HL-60 (cell line): ENCODE measurements around the gene APBA2.

Experiments
- DNase-seq, 2 experiments: peaks; one replicate each; pipeline ENCODE4 v3.0.0-alpha.2; 2010 to 2020; ENCODE audit warnings: low read depth in 1 of 2, low spot score in 1 of 2
- H3K27ac ChIP-seq: fragments of 250-450 bp; sonication (Bioruptor Pico); replicated peaks from 2 replicates; pipeline ENCODE4 v1.5.1; 2020; ENCODE audit warnings: mild to moderate bottlenecking, moderate library complexity
- H3K27me3 ChIP-seq: fragments of 250-450 bp; sonication (Bioruptor Pico); 2 replicates; pipeline ENCODE4 v1.5.1; 2021; ENCODE audit warnings: mild to moderate bottlenecking, moderate library complexity; ENCODE audit not compliant: insufficient read depth, poor library complexity, severe bottlenecking
- H3K4me3 ChIP-seq: replicated peaks from 2 replicates; pipeline ENCODE4 v1.5.1; 2011; ENCODE audit warnings: mild to moderate bottlenecking, control low read depth, low read length; ENCODE audit not compliant: insufficient read depth
- GABPA ChIP-seq: IDR thresholded peaks from 2 replicates; pipeline ENCODE4 v1.6.1; 2012; ENCODE audit warnings: low read depth
- POLR2AphosphoS5 ChIP-seq: IDR thresholded peaks from 2 replicates; pipeline ENCODE4 v1.6.1; 2012; ENCODE audit warnings: low read depth
- SPI1 ChIP-seq: IDR thresholded peaks from 2 replicates; pipeline ENCODE4 v1.6.1; 2012; ENCODE audit warnings: low read depth, mild to moderate bottlenecking, borderline replicate concordance
- TF ChIP-seq, protein P1 (sequence below): IDR thresholded peaks from one replicate; pipeline ENCODE4 v1.5.1; 2011; ENCODE audit warnings: low read length, control low read depth, inconsistent platforms; ENCODE audit not compliant: insufficient read depth
- TF ChIP-seq, protein P2 (sequence below): IDR thresholded peaks from 2 replicates; pipeline ENCODE4 v1.6.1; 2012; ENCODE audit warnings: low read depth; ENCODE audit not compliant: insufficient replicate concordance

The APBA2 gene

DNA sequence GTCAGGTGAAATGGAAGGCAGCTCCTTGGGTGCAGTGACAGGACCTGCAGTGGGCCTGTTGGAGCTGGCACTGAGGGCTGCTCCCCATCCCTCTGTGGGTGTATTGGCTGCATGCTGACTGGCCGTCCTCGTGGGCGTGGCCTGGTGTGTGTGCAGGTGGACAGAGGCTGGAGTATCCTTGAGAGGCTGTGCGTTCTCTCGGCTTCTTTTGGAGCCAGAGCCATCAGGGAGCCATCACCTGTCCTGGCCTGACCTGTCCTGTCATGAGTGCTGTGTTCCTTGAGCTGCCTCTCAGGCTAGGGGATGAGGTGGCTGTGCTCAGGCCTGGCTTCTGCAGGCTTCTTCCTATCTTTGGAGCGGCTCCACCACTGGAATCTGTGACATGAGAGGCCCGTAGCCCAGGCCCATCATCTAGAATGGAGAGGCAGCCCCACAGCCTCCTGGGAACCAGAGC is 61.5 kb downstream of the APBA2 start:
- DNase-seq, result no peak

DNA sequence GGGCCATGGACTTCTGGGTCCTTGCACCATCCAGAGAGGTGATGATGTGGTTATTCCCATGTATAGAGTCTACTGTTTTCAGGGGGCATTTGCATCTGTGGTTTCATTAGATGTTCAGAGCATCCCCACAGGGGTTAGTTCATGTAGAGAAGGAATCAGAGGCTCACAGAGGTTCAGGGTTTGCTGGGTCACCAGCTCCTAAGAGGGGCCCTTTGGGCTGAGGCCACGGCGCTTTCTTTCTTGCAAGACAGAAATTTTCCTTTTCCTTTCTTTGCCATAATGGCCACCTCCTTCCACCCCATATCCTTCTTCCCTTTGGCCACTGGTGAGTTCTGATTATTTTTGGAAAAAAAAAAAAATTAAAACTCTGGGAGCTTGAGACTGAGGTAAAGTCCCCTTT is 62.3 kb downstream of the APBA2 start:
- TF ChIP-seq POLR2AphosphoS5 (no peak), GABPA (no peak), SPI1 (no peak)
- TF ChIP-seq, protein P1, sequence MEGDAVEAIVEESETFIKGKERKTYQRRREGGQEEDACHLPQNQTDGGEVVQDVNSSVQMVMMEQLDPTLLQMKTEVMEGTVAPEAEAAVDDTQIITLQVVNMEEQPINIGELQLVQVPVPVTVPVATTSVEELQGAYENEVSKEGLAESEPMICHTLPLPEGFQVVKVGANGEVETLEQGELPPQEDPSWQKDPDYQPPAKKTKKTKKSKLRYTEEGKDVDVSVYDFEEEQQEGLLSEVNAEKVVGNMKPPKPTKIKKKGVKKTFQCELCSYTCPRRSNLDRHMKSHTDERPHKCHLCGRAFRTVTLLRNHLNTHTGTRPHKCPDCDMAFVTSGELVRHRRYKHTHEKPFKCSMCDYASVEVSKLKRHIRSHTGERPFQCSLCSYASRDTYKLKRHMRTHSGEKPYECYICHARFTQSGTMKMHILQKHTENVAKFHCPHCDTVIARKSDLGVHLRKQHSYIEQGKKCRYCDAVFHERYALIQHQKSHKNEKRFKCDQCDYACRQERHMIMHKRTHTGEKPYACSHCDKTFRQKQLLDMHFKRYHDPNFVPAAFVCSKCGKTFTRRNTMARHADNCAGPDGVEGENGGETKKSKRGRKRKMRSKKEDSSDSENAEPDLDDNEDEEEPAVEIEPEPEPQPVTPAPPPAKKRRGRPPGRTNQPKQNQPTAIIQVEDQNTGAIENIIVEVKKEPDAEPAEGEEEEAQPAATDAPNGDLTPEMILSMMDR, result no peak
- TF ChIP-seq, protein P2, sequence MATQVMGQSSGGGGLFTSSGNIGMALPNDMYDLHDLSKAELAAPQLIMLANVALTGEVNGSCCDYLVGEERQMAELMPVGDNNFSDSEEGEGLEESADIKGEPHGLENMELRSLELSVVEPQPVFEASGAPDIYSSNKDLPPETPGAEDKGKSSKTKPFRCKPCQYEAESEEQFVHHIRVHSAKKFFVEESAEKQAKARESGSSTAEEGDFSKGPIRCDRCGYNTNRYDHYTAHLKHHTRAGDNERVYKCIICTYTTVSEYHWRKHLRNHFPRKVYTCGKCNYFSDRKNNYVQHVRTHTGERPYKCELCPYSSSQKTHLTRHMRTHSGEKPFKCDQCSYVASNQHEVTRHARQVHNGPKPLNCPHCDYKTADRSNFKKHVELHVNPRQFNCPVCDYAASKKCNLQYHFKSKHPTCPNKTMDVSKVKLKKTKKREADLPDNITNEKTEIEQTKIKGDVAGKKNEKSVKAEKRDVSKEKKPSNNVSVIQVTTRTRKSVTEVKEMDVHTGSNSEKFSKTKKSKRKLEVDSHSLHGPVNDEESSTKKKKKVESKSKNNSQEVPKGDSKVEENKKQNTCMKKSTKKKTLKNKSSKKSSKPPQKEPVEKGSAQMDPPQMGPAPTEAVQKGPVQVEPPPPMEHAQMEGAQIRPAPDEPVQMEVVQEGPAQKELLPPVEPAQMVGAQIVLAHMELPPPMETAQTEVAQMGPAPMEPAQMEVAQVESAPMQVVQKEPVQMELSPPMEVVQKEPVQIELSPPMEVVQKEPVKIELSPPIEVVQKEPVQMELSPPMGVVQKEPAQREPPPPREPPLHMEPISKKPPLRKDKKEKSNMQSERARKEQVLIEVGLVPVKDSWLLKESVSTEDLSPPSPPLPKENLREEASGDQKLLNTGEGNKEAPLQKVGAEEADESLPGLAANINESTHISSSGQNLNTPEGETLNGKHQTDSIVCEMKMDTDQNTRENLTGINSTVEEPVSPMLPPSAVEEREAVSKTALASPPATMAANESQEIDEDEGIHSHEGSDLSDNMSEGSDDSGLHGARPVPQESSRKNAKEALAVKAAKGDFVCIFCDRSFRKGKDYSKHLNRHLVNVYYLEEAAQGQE, result no peak
- Histone ChIP-seq H3K27ac (no peak overlapping the region), H3K27me3 (no peaks in the 10 kb centered on the region), H3K4me3 (no peak overlapping the region)
- DNase-seq, result no peak

More for the DNA sequence above, 61.5 kb downstream of the APBA2 start:
- H3K27me3 ChIP-seq, result no peaks in the 10 kb centered on the region
- H3K4me3 ChIP-seq, result no peak overlapping the region
- TF ChIP-seq, protein P1, result no peak
- no peak for TF ChIP-seq POLR2AphosphoS5
- TF ChIP-seq, protein P2, result no peak
- TF ChIP-seq SPI1, result no peak
- no peak for TF ChIP-seq GABPA
- no peak overlapping the region for H3K27ac ChIP-seq

DNA sequence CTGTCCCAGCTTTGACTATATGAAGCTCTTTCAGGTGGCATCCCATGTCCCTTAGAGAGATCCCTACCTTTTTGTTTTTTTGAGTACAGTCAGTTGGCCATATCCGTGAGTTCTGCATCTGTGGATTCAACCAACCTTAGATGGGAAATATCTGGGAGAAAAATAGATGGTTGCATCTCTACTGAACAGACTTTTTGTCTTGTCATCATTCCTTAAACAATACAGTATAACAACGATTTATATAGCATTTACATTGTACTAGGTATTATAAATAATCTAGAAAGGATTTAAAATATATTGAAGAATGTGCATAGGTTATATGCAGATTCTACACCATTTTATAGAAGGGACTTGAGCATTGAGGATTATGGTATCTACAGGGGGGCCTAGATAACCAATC is 65.1 kb downstream of the APBA2 start:
- TF ChIP-seq SPI1 (no peak), POLR2AphosphoS5 (no peak), GABPA (no peak)
- TF ChIP-seq, protein P2, result no peak
- TF ChIP-seq, protein P1, result no peak
- Histone ChIP-seq H3K27me3 (no peaks in the 10 kb centered on the region), H3K27ac (no peak overlapping the region), H3K4me3 (no peak overlapping the region)
- DNase-seq, result no peak
